Measurements from ENCODE around the gene ZBTB32.

Gene ZBTB32

DNA sequence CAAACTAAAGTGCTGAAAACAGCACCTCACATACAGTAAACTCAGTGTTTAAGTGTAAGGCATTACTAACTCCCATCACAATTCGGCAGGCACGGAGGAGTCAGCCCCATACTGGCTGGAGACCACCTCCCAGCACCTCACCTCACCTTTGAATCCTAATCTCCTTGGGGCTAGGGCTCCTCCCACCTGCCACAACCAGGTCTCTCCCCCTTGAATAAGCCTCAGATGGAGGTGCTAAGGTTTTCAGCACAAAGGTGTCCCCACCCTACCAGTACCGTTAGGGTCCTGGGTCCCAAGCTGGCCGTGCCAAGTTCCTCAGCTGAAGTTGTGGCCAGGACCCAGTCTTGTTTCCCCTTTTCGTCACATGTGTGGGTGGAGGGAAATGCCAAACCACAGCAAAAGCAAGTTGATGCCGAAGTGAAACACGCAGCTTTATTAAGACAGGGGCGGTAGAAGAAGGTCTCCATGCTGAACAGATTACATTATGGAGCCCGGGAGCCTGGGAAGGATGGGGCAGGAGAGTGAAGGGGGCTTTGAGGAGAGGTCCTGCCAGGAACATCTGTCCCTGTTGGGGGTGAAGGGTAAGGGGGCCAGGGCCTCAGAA lies 37.9 kb downstream of the ZBTB32 start, which contains the start of gene IGFLR1:
Gene IGFLR1 (minus strand): TSS at position 332 of the 604 bp plus-strand sequence. CDS start 1,272 bp downstream, outside the sequence.
- Histone ChIP-seq H4K20me1 (ENCODE audit: control insufficient read depth, insufficient read depth, low read depth, low read length) (no peaks in the 10 kb centered on the region), H3K27ac (ENCODE audit: low read depth, low read length) (no peak within 1 kb of the TSS; the same call in 1 of the 2 replicates), H3K4me3 (ENCODE audit: low read length) (peak within 1 kb of the TSS; percentile 87; the same call in 1 of the 2 replicates), H3K79me2 (ENCODE audit: control insufficient read depth, low read length) (peaks cover 10% of the 10 kb centered on the region), H3K4me2 (ENCODE audit: low read length) (peak within 1 kb of the TSS; percentile 95), H3K36me3 (ENCODE audit: control insufficient read depth, low read length) (peaks cover 27% of the 10 kb centered on the region), H3K27me3 (ENCODE audit: control insufficient read depth, low read length) (no peaks in the 10 kb centered on the region), H3K9me2 (replicated peaks; ENCODE audit: control insufficient read depth, low read length) (no peaks in the 10 kb centered on the region), H3K4me1 (ENCODE audit: control insufficient read depth, low read length) (peaks cover 47% of the 10 kb centered on the region), H3F3A (ENCODE audit: control insufficient read depth, insufficient read depth) (peaks cover 9% of the 10 kb centered on the region), H3K9me3 (ENCODE audit: control insufficient read depth, insufficient read depth, low read length) (peaks cover 5% of the 10 kb centered on the region; the same call in 1 of the 2 replicates)
- no peak for TF ChIP-seq EZH2phosphoT487 (IDR thresholded peaks at IDR 0.05; ENCODE audit: borderline replicate concordance, low read length)
- no peak for TF ChIP-seq CTCF (IDR thresholded peaks at IDR 0.05; ENCODE audit: low read depth, low read length, poor library complexity, severe bottlenecking)

GRCh38 chr19:35743640-35744429 lies 39.5 kb downstream of the ZBTB32 start:
- Histone ChIP-seq H3K79me2 (ENCODE audit: control insufficient read depth, low read length) (peaks cover 10% of the 10 kb centered on the region), H3K27ac (ENCODE audit: low read depth, low read length) (no peak overlapping the region), H3K27me3 (ENCODE audit: control insufficient read depth, low read length) (no peaks in the 10 kb centered on the region), H3K9me3 (ENCODE audit: control insufficient read depth, insufficient read depth, low read length) (peaks cover 5% of the 10 kb centered on the region; the same call in 1 of the 2 replicates), H4K20me1 (ENCODE audit: control insufficient read depth, insufficient read depth, low read depth, low read length) (no peaks in the 10 kb centered on the region), H3K9me2 (replicated peaks; ENCODE audit: control insufficient read depth, low read length) (no peaks in the 10 kb centered on the region), H3K36me3 (ENCODE audit: control insufficient read depth, low read length) (peaks cover 12% of the 10 kb centered on the region), H3K4me1 (ENCODE audit: control insufficient read depth, low read length) (peaks cover 47% of the 10 kb centered on the region), H3F3A (ENCODE audit: control insufficient read depth, insufficient read depth) (peaks cover 2% of the 10 kb centered on the region), H3K4me3 (ENCODE audit: low read length) (peak overlapping the region; percentile 92), H3K4me2 (ENCODE audit: low read length) (peak overlapping the region; percentile 77)
- no peak for TF ChIP-seq CTCF (IDR thresholded peaks at IDR 0.05; ENCODE audit: low read depth, low read length, poor library complexity, severe bottlenecking)
- no peak for TF ChIP-seq EZH2phosphoT487 (IDR thresholded peaks at IDR 0.05; ENCODE audit: borderline replicate concordance, low read length)

GRCh38 chr19:35744430-35745327 lies 40.3 kb downstream of the ZBTB32 start:
- Histone ChIP-seq H3K27me3 (ENCODE audit: control insufficient read depth, low read length) (no peaks in the 10 kb centered on the region), H3K4me2 (ENCODE audit: low read length) (peak overlapping the region; percentile 77), H3K9me2 (replicated peaks; ENCODE audit: control insufficient read depth, low read length) (no peaks in the 10 kb centered on the region), H4K20me1 (ENCODE audit: control insufficient read depth, insufficient read depth, low read depth, low read length) (no peaks in the 10 kb centered on the region), H3K4me1 (ENCODE audit: control insufficient read depth, low read length) (peaks cover 49% of the 10 kb centered on the region), H3K79me2 (ENCODE audit: control insufficient read depth, low read length) (peaks cover 14% of the 10 kb centered on the region), H3F3A (ENCODE audit: control insufficient read depth, insufficient read depth) (no peaks in the 10 kb centered on the region), H3K9me3 (ENCODE audit: control insufficient read depth, insufficient read depth, low read length) (peaks cover 5% of the 10 kb centered on the region; the same call in 1 of the 2 replicates), H3K4me3 (ENCODE audit: low read length) (peak overlapping the region; percentile 92), H3K36me3 (ENCODE audit: control insufficient read depth, low read length) (peaks cover 8% of the 10 kb centered on the region; the same call in 1 of the 2 replicates), H3K27ac (ENCODE audit: low read depth, low read length) (peak overlapping the region; percentile 86)
- TF ChIP-seq EZH2phosphoT487 (IDR thresholded peaks at IDR 0.05; ENCODE audit: borderline replicate concordance, low read length) (no peak), CTCF (IDR thresholded peaks at IDR 0.05; ENCODE audit: low read depth, low read length, poor library complexity, severe bottlenecking) (peak; percentile 52)
